ENCODE results near the gene NNT.
"Not testable (repeated sequence)": the region's sequence is repeated elsewhere in the genome, so short reads cannot be mapped to it uniquely, and the experiment has no call there.

NNT gene

DNA sequence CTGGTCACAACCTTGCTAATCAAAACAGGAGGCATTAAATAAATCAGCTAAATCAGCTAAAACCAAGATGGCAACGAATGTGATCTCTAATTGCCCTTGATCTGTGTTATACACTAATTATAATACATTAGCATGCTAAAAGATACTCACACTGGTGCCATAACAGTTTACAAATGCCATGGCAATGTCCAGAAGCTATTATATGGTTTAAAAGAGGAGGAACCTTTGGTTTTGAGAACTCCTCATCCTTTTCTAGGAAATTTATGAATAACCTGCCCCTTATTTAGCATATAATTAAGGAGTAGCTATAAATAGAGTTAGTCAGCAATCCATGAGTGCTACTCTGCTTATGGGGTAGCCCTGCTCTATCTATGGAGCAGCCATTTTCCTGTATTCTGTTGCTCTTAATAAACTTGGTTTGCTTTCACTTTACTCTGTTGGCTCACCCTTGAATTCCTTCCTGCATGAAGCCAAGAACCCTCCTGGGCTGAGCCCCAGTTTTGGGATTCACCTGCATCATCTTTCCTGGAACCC, 18.7 kb upstream of the NNT start:
- no peak for DNase-seq

DNA sequence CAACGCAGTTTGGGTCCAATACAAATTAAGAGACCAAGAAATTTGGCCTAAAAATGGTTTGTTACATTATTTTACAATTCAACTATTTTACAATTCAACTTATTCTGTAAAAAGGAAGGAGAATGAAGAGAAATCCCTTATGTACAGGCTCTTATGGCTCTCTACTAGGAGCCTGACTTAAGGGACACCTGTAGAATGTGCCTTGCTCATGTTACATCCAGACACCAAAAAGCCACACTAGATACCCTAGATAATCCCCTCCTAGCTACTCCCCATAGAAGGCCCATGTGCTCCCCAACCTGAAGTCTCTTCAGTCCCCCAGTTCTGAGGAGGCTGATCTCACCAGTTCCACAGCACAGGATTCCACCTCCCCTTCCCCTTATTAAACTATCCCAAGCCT, 14.1 kb upstream of the NNT start:
- DNase-seq: no peak

DNA sequence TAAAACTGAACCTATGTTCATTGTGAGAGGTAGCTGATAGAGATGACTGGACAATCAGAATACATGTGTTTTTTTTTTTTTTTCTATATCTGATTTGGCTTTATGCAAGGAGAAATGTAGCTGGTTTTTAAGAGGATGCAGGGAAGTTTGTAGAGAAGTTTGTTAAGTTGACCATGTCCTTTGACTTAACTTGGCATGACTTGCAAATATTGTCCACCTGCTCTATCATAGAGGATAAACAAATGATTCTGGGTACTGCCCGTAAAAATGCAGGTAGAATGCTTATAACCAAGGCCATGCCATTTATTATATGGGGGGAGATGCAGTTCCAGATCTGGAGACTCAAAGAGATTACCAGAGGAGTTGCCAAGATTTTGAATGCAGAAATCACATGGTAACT, 13.7 kb upstream of the NNT start:
- no peak for DNase-seq

- no peak for DNase-seq
Measured at GRCh38 chr5:43590700-43591099, 12.3 kb upstream of the NNT start.

DNA sequence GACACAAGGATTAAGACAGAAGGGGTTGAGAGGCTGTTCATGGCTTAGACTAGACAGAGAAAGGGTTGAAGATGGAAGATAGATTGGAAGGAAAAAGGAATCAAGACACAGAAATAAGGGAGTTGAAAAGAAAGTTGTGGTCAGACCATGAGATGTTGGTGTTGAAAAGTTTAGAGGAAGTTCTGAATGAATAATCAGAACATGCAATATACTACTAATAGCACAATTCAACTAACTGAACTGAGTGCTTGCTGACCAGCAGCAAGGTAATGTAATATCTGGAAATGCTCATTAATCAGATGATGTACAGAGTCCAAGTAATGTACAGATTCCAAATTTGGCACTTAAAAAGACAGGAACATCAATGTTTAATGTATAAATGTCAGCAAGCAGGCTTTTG, 10.6 kb upstream of the NNT start:
- DNase-seq: no peak

DNA sequence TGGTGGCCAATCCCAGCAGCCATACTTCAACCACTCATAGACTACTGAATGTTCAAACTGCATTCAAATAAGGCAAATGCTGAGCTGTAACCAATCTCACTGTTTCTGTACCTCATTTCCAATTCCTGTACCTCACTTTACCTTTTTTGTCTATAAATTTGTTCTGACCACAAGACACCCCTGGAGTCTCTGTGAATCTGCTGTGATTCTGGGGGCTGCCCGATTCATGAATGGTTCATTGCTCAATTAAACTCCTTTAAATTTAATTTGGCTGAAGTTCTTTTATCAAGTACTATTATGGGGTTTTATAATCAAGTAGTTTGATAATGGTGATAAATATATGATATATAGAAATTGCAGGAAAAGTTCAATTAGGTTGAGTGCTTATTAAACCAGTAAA, 4.1 kb upstream of the NNT start:
- DNase-seq: not testable (repeated sequence)

DNA sequence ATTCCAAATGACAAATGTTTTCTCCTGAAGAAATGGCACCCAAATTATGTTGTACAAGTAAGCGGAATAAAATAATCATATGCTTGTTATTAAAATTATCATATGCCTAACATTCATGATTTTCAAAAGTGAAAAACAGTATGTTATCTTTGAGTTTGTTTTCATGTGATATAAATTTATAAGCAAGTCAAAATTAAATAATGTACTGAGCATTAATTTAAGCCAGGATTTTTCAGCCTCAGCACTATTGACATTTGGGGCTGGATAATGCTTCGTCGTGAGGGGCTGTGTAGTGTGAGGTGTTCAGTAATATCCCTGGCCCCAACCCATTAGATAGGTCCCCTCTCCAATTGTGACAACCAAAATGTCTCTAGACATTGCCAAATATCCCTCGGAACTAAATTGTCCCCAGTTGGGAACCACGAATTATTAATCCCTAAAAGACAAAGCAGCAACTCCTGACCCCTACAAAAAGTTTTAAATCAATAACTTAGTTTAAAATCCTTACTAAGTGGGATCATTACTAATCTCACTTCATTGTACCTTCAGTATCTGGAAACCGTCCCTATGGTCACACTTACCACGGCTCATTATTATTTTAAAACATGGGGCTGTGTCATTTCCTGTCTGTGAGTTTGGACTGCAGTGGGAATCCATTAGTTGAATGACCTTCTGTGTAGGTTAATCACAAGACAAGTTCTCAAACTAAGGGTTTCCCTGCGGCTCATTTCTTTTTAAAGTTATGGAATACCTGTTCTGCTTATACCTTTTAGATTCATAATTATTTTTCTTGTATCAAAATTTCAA, 1.3 kb upstream of the NNT start:
- peak; percentile 55 for DNase-seq

DNA sequence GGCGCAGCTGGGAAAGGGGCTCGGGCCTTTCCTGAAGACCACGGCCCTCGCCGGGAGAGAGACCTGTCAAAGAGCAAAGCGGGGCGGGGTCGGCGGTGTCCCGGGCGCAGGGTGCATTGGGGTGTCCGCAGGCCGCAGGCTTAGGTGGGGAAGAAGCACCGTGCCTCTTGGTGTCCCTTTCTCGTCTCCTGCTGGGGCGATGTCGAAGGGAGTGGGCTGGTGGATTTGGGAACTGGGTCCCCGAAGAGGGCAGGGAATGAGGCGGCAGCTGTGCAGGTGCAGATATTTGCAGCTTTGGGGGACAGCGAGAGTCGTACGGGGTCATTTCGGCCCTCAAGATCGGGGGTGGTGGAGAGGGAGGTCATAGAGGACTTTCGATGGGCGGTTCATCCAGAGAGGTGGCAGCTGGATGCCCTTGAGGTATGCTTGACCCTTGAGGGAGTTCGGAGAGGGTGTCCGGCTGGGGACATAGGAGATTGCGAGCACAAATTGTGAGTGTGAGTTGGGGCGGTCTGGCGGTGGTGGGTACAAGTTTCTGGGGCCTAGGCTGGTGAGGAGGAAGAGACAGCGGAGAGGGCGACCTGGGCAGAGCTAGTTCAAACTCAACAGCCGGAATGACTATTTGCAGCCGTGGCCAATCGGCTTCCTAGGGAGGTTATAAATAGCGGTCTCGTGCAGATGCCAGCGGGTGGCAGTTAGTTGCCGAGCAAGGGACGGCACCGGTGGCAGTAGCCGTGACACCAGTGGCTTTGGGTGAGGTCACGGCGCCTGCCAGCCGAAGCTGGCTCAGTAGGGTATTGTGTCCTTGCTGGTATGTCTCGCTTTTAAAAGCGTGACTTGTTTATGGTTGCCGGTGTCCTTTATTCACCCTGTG, 601 bp downstream of the NNT start:
- peak; percentile 88 for DNase-seq

DNA sequence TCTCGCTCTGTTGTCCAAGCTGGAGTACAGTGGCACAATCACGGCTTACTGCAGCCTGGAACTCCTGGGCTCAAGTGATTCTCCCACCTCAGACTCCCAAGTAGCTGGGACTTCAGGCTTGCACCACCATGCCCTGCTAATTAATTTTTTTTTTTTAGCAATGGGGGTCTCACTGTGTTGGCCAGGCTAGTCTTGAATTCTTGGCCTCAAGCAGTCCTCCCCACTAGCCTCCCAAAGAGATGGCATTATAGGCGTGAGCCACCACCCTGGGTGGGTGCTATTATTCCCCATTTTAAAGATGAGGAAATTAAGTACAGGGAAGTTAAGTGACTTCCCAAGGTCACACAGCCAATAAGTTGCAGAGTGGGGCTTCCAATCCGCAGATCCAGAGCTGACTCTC, 1.7 kb downstream of the NNT start:
- DNase-seq: no peak

DNA sequence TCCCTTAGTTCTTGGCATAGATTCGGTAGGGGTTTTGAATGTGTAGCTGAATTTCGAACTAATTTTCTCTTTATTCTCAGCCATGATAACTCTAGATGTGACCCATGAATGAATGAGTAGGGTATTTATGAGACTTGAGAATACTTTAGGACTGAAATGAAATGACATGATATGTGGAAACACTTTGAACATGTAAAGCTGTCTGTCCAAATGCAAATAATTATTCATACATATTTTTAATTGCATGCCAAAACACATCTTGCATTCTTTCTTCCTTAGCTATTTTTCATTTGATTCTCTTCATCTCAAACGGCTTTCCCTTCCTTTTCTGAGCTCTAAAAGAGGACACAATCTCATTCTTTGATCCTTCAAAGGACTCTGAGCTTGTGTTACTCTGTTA, 3.4 kb downstream of the NNT start:
- DNase-seq: no peak

DNA sequence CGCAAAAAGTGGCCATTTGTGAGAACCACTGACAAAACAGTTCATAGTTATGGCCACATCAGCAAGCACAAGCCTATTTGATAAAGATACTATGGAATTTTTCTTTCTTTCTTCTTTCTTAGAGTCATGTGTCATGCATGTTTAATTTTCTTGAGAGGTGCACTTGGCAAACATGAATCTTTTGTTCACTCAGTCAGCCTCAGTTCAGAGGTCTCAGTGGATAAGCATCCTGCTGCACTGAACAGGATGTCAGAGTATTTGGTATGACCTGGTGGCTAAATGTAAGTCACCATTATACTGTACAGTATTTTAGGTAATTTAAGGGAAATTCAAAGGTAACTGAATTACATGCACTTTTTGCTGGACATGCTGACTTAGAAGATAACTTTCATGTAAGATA, 5.4 kb downstream of the NNT start:
- DNase-seq: no peak

GRCh38 chr5:43609752-43610151, 6.8 kb downstream of the NNT start:
- DNase-seq: peak; percentile 18

- no peak for DNase-seq
Measured at GRCh38 chr5:43613370-43613769, 10.4 kb downstream of the NNT start.

DNA sequence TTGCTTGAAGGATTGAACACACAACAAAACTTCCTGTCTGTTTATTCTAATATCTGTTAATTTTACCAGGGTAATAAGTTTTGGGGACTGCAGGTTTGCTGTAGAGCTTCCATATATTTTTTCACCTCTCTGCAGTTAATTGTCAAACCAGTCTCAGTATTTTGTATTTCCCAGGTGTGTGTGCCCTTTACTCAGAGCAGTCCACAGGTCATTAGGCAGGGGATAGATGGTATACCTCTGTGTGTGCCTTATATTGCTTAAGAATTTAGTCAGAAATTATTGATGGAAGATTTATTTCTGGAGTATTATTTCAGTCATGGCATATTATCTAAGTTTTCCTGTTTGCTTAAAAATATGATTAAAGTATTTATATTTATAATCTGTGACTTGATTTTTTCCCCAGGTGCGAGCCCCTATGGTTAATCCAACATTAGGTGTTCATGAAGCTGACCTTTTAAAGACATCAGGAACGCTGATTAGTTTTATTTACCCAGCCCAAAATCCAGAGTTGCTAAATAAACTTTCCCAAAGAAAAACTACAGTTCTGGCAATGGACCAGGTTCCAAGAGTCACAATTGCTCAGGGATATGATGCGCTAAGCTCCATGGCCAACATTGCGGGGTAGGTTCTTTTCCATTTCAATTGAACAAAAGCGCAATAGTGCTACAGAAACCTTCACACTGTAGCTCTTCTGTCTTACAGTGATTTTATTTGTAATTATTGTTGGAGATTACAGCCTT, 12.6 kb downstream of the NNT start:
- no peak for DNase-seq

- no peak for DNase-seq
Measured at GRCh38 chr5:43616535-43616934, 13.6 kb downstream of the NNT start.

GRCh38 chr5:43619380-43619779, 16.4 kb downstream of the NNT start:
- DNase-seq: no peak

DNA sequence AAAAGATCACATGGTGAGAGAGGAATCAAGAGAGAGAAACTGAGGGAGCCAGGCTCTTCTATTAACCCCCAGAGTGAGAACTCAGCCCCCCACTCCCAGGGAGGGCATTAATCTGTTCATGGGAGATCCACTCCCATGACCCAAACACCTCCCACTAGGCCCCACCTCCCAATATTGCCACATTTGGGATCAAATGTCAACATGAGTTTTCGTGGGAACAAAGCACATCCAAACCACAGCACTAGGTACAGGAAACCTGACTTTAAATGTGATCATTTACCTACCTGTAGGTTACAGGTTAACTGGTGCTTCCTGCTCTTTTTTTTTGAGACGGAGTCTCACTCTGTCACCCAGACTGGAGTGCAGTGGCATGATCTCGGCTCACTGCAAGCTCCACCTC, 16.9 kb downstream of the NNT start:
- no peak for DNase-seq

GRCh38 chr5:43620944-43621505, 18.0 kb downstream of the NNT start:
- no peak for DNase-seq

- no peak for DNase-seq
Measured at GRCh38 chr5:43622074-43622473, 19.1 kb downstream of the NNT start.

- no peak for DNase-seq
Measured at GRCh38 chr5:43623048-43623680, 20.2 kb downstream of the NNT start.

DNA sequence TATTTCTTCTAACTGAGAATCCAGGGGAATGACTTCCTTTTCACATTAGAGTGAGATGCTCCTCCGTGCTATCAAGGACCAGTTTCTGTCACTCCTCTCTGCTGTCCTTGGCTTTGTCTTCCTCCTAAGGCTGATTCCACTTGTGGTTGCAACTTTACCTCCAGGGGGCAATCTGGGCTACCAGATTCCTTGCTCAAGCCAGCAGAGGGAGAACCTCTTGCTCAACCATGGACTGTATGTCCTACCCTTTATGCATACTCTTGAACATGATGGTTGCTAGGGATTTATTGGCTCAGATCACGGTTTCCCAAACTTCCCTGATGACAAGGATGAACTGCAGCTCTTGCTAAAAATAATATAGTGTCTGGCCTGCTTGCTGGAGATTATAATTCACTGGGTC, 24.0 kb downstream of the NNT start:
- DNase-seq: peak; percentile 40

DNA sequence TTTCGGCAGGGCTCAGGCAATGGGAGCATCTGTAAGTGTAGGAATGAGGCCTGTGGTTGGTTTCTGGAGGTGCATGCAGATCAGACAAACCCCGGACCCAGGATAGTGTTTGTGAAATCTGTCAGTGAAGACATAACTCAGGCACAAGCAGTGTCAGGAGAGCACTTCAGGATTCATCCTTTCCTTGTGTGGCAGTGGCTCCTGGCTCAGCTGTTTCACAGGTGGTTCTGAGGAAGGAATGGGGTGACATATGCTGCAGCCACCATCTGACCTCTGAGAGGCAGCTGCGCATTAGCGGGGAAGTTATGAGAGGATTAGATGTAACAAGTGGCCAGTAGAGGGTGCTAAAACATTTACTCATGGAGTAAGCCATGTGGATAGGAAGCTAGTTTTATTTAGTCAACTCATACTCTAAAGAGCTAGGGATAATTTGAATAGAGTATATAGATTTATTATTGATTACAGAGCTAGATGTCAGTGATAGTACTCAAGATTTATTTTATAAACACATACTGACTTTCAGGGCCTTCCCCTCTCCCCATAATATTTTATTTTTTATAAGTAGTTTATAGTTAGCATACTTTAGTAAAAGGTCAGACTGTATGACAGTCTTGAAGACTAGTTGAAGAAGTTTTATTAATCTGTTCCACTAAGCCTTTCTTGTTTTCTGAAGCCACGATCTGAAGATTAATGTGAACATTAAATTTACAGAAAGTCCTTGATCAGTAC, 28.4 kb downstream of the NNT start:
- DNase-seq: peak; percentile 90

Data from DMS53 (cell line).